HEK293 (cell line): Measurements from ENCODE around the gene GOLGA5.
"Not testable (repeated sequence)": the region's sequence is repeated elsewhere in the genome, so short reads cannot be mapped to it uniquely, and the experiment has no call there.

Experiments used
- CTCF ChIA-PET: fragments of 350-600 bp; formaldehyde crosslinking; extraction: SDS; loops from one replicate; lab custom pipeline; 2021; ENCODE audit warnings: antibody characterized with exemption; lab: Yijun Ruan, JAX
- POLR2A ChIA-PET: fragments of 300-600 bp; formaldehyde crosslinking; extraction: SDS; loops from one replicate; lab custom pipeline; 2020; ENCODE audit warnings: antibody characterized with exemption, inconsistent platforms; lab: Yijun Ruan, JAX
- H3K27ac ChIP-seq: fragments of 200-500 bp; sonication (Bioruptor generic); 2 replicates; pipeline ENCODE4 v1.5.1; 2014; ENCODE audit warnings: low read depth, low read length, control low read depth, inconsistent platforms; ENCODE audit errors: extremely low read depth
- H3K36me3 ChIP-seq, 2 experiments: fragments of 200-500 bp in 1 of 2; sonication (Bioruptor generic) in 1 of 2; 1 replicate in 1 of 2; 2 replicates in 1 of 2; pipeline ENCODE4 v1.5.1; 2014 to 2017; ENCODE audit warnings: inconsistent platforms in 2 of 2, low read length in 2 of 2; ENCODE audit not compliant: control insufficient read depth in 2 of 2, insufficient read depth in 1 of 2
- H3K4me1 ChIP-seq: fragments of 200-500 bp; sonication (Bioruptor generic); 2 replicates; pipeline ENCODE4 v1.5.1; 2014; ENCODE audit warnings: mild to moderate bottlenecking, low read length, inconsistent platforms; ENCODE audit not compliant: control insufficient read depth, insufficient read depth
- H3K4me3 ChIP-seq: 2 replicates; pipeline ENCODE4 v1.5.1; 2011; ENCODE audit warnings: low read depth, mild to moderate bottlenecking, control low read depth, low read length, moderate library complexity
- H3K9me3 ChIP-seq: fragments of 200-500 bp; sonication (Bioruptor generic); 2 replicates; pipeline ENCODE4 v1.5.1; 2014; ENCODE audit warnings: low read depth, low read length, inconsistent platforms; ENCODE audit not compliant: control insufficient read depth, insufficient read depth
- CTCF ChIP-seq: fragments of 450-650 bp; formaldehyde crosslinking; IDR thresholded peaks from 2 replicates; pipeline ENCODE4 v1.5.1; 2016; ENCODE audit warnings: missing biosample characterization, missing genetic modification characterization
- EGR2 ChIP-seq: fragments of 450-650 bp; formaldehyde crosslinking; IDR thresholded peaks from 2 replicates; pipeline ENCODE4 v1.5.1; 2016; ENCODE audit warnings: low read depth, missing biosample characterization, missing genetic modification characterization
- WT1 ChIP-seq: fragments of 450-650 bp; formaldehyde crosslinking; IDR thresholded peaks from 2 replicates; pipeline ENCODE4 v1.5.1; 2016; ENCODE audit warnings: missing biosample characterization, missing genetic modification characterization
- ZBTB1 ChIP-seq: fragments of 450-650 bp; formaldehyde crosslinking; IDR thresholded peaks from 2 replicates; pipeline ENCODE4 v1.5.1; 2016; ENCODE audit warnings: missing biosample characterization, missing genetic modification characterization
- ZBTB48 ChIP-seq: fragments of 450-650 bp; formaldehyde crosslinking; IDR thresholded peaks from 2 replicates; pipeline ENCODE4 v1.5.1; 2016; ENCODE audit warnings: missing biosample characterization, missing genetic modification characterization
- ZIC2 ChIP-seq: fragments of 450-650 bp; formaldehyde crosslinking; IDR thresholded peaks from 2 replicates; pipeline ENCODE4 v1.5.1; 2016; ENCODE audit warnings: missing biosample characterization, missing genetic modification characterization
- ZNF155 ChIP-seq: fragments of 450-650 bp; formaldehyde crosslinking; IDR thresholded peaks from 2 replicates; pipeline ENCODE4 v1.5.1; 2016; ENCODE audit warnings: missing biosample characterization, missing genetic modification characterization
- ZNF174 ChIP-seq: fragments of 450-650 bp; formaldehyde crosslinking; IDR thresholded peaks from 2 replicates; pipeline ENCODE4 v1.5.0; 2017; ENCODE audit warnings: missing biosample characterization, mild to moderate bottlenecking, missing genetic modification characterization
- ZNF239 ChIP-seq: fragments of 450-650 bp; formaldehyde crosslinking; IDR thresholded peaks from 2 replicates; pipeline ENCODE4 v1.5.1; 2016; ENCODE audit warnings: missing biosample characterization, missing genetic modification characterization
- ZNF391 ChIP-seq: fragments of 450-650 bp; formaldehyde crosslinking; IDR thresholded peaks from 2 replicates; pipeline ENCODE4 v1.5.1; 2016; ENCODE audit warnings: low read depth, missing biosample characterization, missing genetic modification characterization, borderline replicate concordance
- ZNF433 ChIP-seq: fragments of 450-650 bp; formaldehyde crosslinking; IDR thresholded peaks from 2 replicates; pipeline ENCODE4 v1.5.1; 2016; ENCODE audit warnings: missing biosample characterization, missing genetic modification characterization, low read depth
- ZNF670 ChIP-seq: fragments of 450-650 bp; formaldehyde crosslinking; IDR thresholded peaks from 2 replicates; pipeline ENCODE4 v1.5.1; 2016; ENCODE audit warnings: missing biosample characterization, missing genetic modification characterization, low read depth
- TF ChIP-seq, protein P1 (sequence below): fragments of 450-650 bp; formaldehyde crosslinking; IDR thresholded peaks from 2 replicates; pipeline ENCODE4 v1.5.0; 2017; ENCODE audit warnings: missing biosample characterization, missing genetic modification characterization, borderline replicate concordance

GOLGA5 gene

DNA sequence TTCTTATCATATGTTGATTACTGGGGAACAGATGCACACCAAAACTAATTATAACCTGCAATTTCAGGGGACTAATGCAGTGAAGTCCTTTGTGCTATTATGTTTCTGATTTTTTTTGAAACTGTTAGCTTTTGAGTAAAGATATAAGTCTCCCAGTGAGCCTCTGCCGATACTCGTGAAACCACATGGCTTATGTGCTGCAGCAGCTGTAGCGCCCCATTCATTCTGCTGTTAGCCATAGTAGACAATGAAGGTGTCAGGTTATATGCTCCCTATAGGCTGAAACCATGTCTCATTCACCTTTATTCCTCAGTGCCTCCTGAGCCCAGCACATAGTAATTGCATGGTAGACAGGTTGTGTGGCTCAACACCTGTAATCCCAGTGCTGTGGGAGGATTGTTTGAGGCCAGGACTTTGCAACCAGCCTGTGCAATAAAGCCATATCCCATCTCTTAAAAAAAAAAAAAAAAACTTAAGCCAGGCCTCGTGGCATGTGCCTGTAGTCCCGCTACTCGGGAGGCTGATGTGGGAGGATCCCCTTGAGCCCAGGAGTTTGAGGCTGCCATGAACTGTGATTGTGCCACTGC, 25.0 kb downstream of the GOLGA5 start:
- H3K27ac ChIP-seq: no peak overlapping the region
- H3K36me3 ChIP-seq: peaks cover 65 to 81% of the 10 kb centered on the region in 2 experiments
- POLR2A ChIA-PET: no interaction called here
- CTCF ChIA-PET: interaction anchor here (1.2 kb wide), 1 partner anchor 13 kb away, joined by 4 read pairs; no protein-coding TSS in a partner anchor
- TF ChIP-seq ZBTB1 (tag by site-specific recombination): no peak
- TF ChIP-seq, protein P1, sequence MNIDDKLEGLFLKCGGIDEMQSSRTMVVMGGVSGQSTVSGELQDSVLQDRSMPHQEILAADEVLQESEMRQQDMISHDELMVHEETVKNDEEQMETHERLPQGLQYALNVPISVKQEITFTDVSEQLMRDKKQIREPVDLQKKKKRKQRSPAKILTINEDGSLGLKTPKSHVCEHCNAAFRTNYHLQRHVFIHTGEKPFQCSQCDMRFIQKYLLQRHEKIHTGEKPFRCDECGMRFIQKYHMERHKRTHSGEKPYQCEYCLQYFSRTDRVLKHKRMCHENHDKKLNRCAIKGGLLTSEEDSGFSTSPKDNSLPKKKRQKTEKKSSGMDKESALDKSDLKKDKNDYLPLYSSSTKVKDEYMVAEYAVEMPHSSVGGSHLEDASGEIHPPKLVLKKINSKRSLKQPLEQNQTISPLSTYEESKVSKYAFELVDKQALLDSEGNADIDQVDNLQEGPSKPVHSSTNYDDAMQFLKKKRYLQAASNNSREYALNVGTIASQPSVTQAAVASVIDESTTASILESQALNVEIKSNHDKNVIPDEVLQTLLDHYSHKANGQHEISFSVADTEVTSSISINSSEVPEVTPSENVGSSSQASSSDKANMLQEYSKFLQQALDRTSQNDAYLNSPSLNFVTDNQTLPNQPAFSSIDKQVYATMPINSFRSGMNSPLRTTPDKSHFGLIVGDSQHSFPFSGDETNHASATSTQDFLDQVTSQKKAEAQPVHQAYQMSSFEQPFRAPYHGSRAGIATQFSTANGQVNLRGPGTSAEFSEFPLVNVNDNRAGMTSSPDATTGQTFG (tag by site-specific recombination): no peak
- no peak for TF ChIP-seq ZNF174 (tag by site-specific recombination)
- no peak for TF ChIP-seq ZNF391 (tag by site-specific recombination)
- no peaks in the 10 kb centered on the region for H3K4me1 ChIP-seq
- H3K4me3 ChIP-seq: no peak overlapping the region
- no peaks in the 10 kb centered on the region for H3K9me3 ChIP-seq

DNA sequence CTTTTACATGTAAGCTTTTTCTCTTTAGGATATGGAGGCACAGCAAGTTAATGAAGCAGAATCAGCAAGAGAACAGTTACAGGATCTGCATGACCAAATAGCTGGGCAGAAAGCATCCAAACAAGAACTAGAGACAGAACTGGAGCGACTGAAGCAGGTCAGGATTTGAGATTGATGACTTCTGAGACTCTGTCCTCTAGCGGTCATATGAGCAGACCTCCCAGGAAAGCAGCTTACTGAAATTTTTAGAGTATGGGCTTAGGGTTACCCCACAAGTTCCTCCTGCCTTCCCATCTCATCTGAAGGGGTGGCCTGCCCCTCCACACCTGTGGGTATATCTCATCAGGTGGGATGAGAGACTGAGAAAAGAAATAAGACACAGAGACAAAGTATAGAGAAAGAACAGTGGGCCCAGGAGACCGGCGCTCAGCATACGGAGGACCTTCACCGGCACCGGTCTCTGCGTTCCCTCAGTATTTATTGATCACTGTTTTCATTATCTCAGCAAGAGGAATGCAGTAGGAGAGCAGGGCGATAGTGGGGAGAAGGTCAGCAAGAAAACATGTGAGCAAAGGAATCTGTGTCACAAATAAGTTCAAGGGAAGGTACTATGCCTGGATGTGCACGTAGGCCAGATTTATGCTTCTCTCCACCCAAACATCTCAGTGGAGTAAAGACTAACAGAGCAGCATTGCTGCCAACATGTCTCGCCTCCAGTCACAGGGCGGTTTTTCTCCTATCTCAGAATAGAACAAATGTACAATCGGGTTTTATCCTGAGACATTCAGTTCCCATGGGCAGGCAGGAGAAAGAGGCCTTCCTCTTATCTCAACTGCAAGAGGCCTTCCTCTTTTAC, 25.8 kb downstream of the GOLGA5 start:
- POLR2A ChIA-PET, H3K9me3 ChIP-seq, H3K4me1 ChIP-seq, H3K4me3 ChIP-seq, H3K27ac ChIP-seq: not testable (repeated sequence)
- CTCF ChIA-PET: interaction anchor here (1.2 kb wide), 1 partner anchor 12 kb away, joined by 4 read pairs; no protein-coding TSS in a partner anchor
- peaks cover 66 to 82% of the 10 kb centered on the region in 2 experiments for H3K36me3 ChIP-seq

- H3K4me3 ChIP-seq, H3K9me3 ChIP-seq, POLR2A ChIA-PET, H3K27ac ChIP-seq, CTCF ChIA-PET, H3K4me1 ChIP-seq: not testable (repeated sequence)
- peaks cover 65 to 82% of the 10 kb centered on the region in 2 experiments for H3K36me3 ChIP-seq
Measured at GRCh38 chr14:92820536-92820840, 26.4 kb downstream of the GOLGA5 start.

DNA sequence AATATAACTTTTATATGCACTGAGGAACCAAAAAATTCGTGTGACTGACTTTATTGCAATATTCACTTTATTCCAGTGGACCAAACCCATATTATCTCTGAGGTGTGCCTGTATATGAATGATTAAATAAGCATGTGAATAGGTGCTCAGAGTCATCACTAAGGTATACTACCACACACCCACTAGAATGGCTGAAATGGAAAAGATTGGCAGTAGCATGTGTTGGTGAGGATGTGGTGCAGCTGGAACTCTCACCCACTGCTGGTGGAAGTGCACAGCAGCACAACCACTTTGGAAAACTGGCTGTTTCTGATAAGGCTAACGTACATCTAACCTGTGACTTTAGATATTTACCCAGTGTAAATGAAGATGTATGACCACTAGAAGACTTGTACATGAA, 36.8 kb downstream of the GOLGA5 start:
- no peak for TF ChIP-seq ZNF155 (tag by site-specific recombination)
- TF ChIP-seq EGR2 (tag by site-specific recombination): no peak
- no peak for TF ChIP-seq ZNF670
- TF ChIP-seq WT1 (tag by site-specific recombination): no peak
- TF ChIP-seq CTCF (tag by site-specific recombination): no peak
- no peak for TF ChIP-seq ZNF433 (tag by site-specific recombination)
- no peak for TF ChIP-seq ZBTB48 (tag by site-specific recombination)
- no peak for TF ChIP-seq ZNF239 (tag by site-specific recombination)
- TF ChIP-seq ZIC2: no peak
- Histone ChIP-seq H3K27ac (no peak overlapping the region), H3K4me3 (no peak overlapping the region), H3K9me3 (no peaks in the 10 kb centered on the region), H3K36me3 (peaks cover 29 to 70% of the 10 kb centered on the region in 2 experiments), H3K4me1 (peaks cover 3% of the 10 kb centered on the region; the same call in 1 of the 2 replicates)
- CTCF ChIA-PET: no interaction called here
- POLR2A ChIA-PET: no interaction called here
